Tibial nerve (tissue), 4 donors: ENCODE measurements around the gene DIP2C. TPM values are rescaled to one million over a fixed set of nuclear protein-coding genes. Genes with fewer than 3 reads are reported as not detected.
A peak's percentile ranks its signal among the peaks of the same experiment; 100 is the strongest.

ENCODE experiments used
- DNase-seq, 2 donors: peaks; one replicate each; pipeline ENCODE4 v3.0.0-alpha.2; 2019; ENCODE audit warnings: low spot score in 2 of 2
- H3K27ac ChIP-seq, 4 donors: fragments of 200-600 bp; sonication (generic) in 3 of 4; one replicate each; pipeline ENCODE4 v1.5.1; 2017 to 2019; ENCODE audit warnings: mild to moderate bottlenecking in 1 of 4
- H3K27me3 ChIP-seq, 2 donors: fragments of 200-600 bp; sonication (generic) in 1 of 2; one replicate each; pipeline versions ENCODE4 v1.5.1 to v1.6.0; 2017 to 2019
- H3K36me3 ChIP-seq, 3 donors: fragments of 200-600 bp; sonication (generic); one replicate each; pipeline ENCODE4 v1.5.1; 2018 to 2019
- H3K4me1 ChIP-seq, 4 donors: fragments of 200-600 bp; sonication (generic) in 3 of 4; one replicate each; pipeline ENCODE4 v1.5.1; 2017 to 2019
- H3K4me3 ChIP-seq, 4 donors: fragments of 200-600 bp; sonication (generic) in 3 of 4; one replicate each; pipeline ENCODE4 v1.5.1; 2017 to 2019; ENCODE audit warnings: mild to moderate bottlenecking in 1 of 4, moderate library complexity in 1 of 4
- H3K9me3 ChIP-seq, 4 donors: fragments of 200-600 bp; sonication (generic) in 3 of 4; one replicate each; pipeline ENCODE4 v1.5.1; 2017 to 2019
- EP300 ChIP-seq, 2 donors: sonication (generic); formaldehyde crosslinking; IDR thresholded peaks; one replicate each; pipeline ENCODE4 v1.6.1; 2017; ENCODE audit warnings: antibody characterized with exemption in 2 of 2, mild to moderate bottlenecking in 1 of 2
- POLR2A ChIP-seq, 2 donors: fragments of 450-650 bp; IDR thresholded peaks; one replicate each; pipeline ENCODE4 v1.6.1; 2017; ENCODE audit warnings: antibody characterized with exemption in 2 of 2, mild to moderate bottlenecking in 2 of 2, moderate library complexity in 2 of 2
- WGBS, 2 donors: methylation state at CpG; one replicate each; pipeline ENCODE4 v1.1.5; 2018; 5-methylcytosine and 5-hydroxymethylcytosine counted together
- total RNA-seq, 4 donors: library from RNA; depleted of rRNA; stranded (reverse); fragments of >200 nt; gene quantifications; one replicate each; pipeline ENCODE4 v1.1.0, GENCODE V29; 2016
- TF ChIP-seq, protein P1 (sequence below), 5 experiments: fragments of 200-600 bp in 3 of 5; fragments of 450-650 bp in 2 of 5; sonication (generic) in 3 of 5; IDR thresholded peaks; one replicate each; pipeline ENCODE4 v1.5.1; 2016 to 2019; ENCODE audit warnings: antibody characterized with exemption in 5 of 5, mild to moderate bottlenecking in 3 of 5, moderate library complexity in 2 of 5

DIP2C gene
- total RNA-seq, 4 donors from 2014 or later = 31.4 to 46.5 (median 36.0) TPM

GRCh38 chr10:329361-330099 is 359.9 kb downstream of the DIP2C start:
- H3K9me3 ChIP-seq = no peaks in the 10 kb centered on the region
- H3K27me3 ChIP-seq = no peaks in the 10 kb centered on the region
- peaks cover 0 to 32% (median under 1%) of the 10 kb centered on the region in 4 donors for H3K4me1 ChIP-seq
- H3K36me3 ChIP-seq = peaks cover 0 to 40% (median 0%) of the 10 kb centered on the region in 3 donors
- TF ChIP-seq POLR2A (IDR thresholded peaks at IDR 0.05) = peak in 1 of 2 donors; percentile 36
- TF ChIP-seq, protein P1, sequence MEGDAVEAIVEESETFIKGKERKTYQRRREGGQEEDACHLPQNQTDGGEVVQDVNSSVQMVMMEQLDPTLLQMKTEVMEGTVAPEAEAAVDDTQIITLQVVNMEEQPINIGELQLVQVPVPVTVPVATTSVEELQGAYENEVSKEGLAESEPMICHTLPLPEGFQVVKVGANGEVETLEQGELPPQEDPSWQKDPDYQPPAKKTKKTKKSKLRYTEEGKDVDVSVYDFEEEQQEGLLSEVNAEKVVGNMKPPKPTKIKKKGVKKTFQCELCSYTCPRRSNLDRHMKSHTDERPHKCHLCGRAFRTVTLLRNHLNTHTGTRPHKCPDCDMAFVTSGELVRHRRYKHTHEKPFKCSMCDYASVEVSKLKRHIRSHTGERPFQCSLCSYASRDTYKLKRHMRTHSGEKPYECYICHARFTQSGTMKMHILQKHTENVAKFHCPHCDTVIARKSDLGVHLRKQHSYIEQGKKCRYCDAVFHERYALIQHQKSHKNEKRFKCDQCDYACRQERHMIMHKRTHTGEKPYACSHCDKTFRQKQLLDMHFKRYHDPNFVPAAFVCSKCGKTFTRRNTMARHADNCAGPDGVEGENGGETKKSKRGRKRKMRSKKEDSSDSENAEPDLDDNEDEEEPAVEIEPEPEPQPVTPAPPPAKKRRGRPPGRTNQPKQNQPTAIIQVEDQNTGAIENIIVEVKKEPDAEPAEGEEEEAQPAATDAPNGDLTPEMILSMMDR (IDR thresholded peaks at IDR 0.05) = peak in 1 of 5 experiments; percentile 42
- peak in 1 of 2 donors; percentile 73 for TF ChIP-seq EP300 (IDR thresholded peaks at IDR 0.05)
- no peak overlapping the region for H3K4me3 ChIP-seq
- DNase-seq = peak; percentile 83 to 89
- H3K27ac ChIP-seq = peak overlapping the region; percentile 61 to 81 (median 69)
- 22 to 26% methylated on average over 14 to 15 of the region's 15 CpGs for WGBS, 2 donors

DNA sequence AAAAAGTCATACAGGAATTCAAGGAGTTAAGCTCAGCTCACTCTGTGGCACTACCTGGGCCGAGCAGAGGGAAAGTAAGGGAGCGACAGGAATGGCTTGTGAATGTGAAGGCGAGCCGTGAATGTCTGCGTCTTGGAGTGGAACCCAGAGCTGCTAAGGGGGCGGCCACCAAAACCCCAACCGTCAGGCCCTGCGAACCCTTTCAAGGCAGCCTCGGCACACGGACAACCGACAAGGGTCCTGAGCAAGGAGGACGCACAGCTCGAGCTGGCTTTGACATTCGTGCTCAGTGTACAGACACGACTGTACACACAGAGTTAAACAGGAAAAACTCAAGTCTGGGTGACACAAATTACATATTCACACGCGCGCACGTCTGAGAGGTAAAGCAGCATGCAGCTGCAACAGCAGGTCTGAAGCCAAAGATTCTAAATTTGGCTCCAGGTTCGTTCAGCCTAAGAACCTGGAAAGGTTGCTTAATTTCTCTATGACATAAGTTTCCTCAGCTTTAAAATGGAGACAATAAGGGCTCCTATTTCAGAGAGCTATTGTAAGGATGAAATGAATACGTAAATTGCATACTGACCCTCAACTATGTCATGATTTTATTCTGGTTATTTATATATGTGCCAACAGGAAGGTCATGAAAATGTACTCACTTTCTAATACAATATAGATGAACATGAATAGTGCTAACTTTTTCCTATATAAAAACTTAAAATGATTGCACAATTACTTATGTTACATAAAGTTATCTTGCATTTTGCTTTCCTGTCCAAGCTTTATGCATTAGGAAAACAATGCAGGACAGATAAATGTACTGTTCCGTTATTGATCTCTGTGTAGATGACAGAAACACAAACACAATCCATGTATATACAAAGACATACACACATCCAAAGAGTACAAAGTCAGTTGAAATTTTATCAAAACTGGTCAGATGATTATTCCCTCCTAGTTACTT is 361.3 kb downstream of the DIP2C start:
- peak overlapping the region in 2 of 4 donors; percentile 61 to 81 for H3K27ac ChIP-seq
- H3K9me3 ChIP-seq = no peaks in the 10 kb centered on the region
- WGBS, 2 donors = 93 to 94% methylated on average over 22 of the region's 22 CpGs
- H3K27me3 ChIP-seq = no peaks in the 10 kb centered on the region
- TF ChIP-seq, protein P1 (IDR thresholded peaks at IDR 0.05) = no peak
- peaks cover 0 to 44% (median 2%) of the 10 kb centered on the region in 4 donors for H3K4me1 ChIP-seq
- DNase-seq = no peak
- no peak overlapping the region for H3K4me3 ChIP-seq
- peaks cover 0 to 47% (median 0%) of the 10 kb centered on the region in 3 donors for H3K36me3 ChIP-seq

DNA sequence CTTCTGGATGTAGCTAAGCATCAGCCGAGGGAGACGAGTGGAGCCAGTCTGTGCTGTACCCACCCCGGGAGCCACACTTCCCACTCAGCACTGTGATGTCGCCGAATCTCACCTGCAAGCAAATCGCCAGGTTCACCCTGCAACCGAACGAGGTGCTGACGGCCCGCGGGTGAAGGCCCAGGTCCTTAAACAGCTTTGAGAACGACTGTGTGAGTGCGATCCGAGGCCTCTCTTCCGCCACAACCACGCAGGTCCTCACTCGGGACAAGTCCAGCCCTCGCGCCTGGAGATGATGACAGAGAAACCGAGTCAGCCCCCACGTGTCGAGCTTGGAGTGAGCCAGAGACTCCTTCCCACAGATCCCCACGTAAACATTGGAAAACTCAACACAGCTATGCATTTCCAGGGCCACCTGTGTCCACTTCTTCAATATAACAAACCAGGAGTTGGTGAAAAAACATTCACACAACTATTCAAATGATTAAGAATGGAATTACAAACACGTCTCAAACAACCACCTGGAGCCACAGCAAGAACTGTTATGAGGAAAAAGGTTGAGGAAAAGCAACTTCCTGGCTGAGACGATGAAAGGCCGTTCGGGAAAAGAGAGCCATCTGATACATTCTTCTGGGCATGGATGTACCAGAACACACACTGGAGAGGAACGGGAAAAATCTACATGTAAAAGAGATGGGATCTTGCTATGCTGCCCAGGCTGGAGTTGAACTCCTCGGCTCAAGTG is 362.4 kb downstream of the DIP2C start:
- WGBS, 2 donors = 92 to 93% methylated on average over 29 of the region's 29 CpGs

DNA sequence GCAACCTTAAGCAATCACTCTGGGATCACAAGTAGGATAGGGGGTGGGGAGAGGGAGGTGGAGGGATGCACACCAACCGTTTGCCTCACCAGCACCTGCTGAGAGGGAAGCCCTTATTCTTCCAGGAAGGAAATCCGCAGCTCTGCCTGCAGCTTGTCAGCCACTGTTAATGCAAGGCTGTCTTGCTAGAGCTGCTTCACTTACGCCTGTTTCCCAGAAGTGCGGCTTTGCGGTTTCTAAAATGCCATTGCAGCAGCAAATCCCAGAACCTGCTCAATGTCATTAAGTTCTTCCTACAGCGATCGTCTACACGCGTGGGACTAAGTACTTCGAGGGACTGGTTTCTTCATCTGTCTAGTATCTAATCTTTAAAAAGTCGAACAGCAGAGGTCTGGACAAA is 363.1 kb downstream of the DIP2C start:
- H3K27me3 ChIP-seq = no peaks in the 10 kb centered on the region
- no peaks in the 10 kb centered on the region for H3K9me3 ChIP-seq
- 91 to 93% methylated on average over 11 of the region's 11 CpGs for WGBS, 2 donors
- no peak for TF ChIP-seq EP300 (IDR thresholded peaks at IDR 0.05)
- no peak for TF ChIP-seq POLR2A (IDR thresholded peaks at IDR 0.05)
- TF ChIP-seq, protein P1 (IDR thresholded peaks at IDR 0.05) = no peak
- no peak overlapping the region for H3K27ac ChIP-seq
- no peak overlapping the region for H3K4me3 ChIP-seq
- H3K36me3 ChIP-seq = peaks cover 0 to 47% (median 0%) of the 10 kb centered on the region in 3 donors
- DNase-seq = no peak
- H3K4me1 ChIP-seq = peaks cover 0 to 37% (median 2%) of the 10 kb centered on the region in 4 donors

More for the DNA sequence above, 362.4 kb downstream of the DIP2C start:
- H3K9me3 ChIP-seq = no peaks in the 10 kb centered on the region
- H3K36me3 ChIP-seq = peaks cover 0 to 47% (median 0%) of the 10 kb centered on the region in 3 donors
- no peak overlapping the region for H3K27ac ChIP-seq
- peaks cover 0 to 44% (median 2%) of the 10 kb centered on the region in 4 donors for H3K4me1 ChIP-seq
- no peak overlapping the region for H3K4me3 ChIP-seq
- TF ChIP-seq POLR2A (IDR thresholded peaks at IDR 0.05) (no peak), EP300 (IDR thresholded peaks at IDR 0.05) (no peak)
- TF ChIP-seq, protein P1 (IDR thresholded peaks at IDR 0.05) = no peak
- DNase-seq = no peak
- H3K27me3 ChIP-seq = no peaks in the 10 kb centered on the region
